GM18511 (cell line): ENCODE measurements around the gene TREML1.

Experiments
- ATAC-seq: cut with Tn5 transposase; IDR thresholded peaks from one replicate; pipeline ENCODE4 v1.9.1; 2021; ENCODE audit warnings: mild to moderate bottlenecking, moderate library complexity; ENCODE audit not compliant: unreplicated experiment

TREML1 gene

DNA sequence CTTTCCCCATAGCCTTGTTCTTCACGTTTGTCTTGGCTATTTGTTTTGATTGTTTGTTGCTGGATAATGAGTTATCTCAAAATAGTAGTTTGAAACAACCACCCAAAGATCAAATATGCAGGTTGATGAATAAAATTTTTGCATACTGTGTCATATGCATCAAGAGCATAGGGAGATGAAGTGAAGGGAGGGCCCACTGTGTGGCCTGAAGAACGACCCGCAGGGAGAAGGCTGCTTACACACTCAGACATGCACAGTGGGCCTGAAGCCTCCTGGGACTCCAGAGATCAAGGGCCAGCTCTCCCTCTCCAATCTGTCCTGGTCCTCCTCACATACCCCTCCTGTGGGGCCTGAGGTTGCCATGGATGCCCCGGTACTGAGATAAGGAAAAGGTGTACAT is 25.0 kb upstream of the TREML1 start:
- no peak for ATAC-seq

DNA sequence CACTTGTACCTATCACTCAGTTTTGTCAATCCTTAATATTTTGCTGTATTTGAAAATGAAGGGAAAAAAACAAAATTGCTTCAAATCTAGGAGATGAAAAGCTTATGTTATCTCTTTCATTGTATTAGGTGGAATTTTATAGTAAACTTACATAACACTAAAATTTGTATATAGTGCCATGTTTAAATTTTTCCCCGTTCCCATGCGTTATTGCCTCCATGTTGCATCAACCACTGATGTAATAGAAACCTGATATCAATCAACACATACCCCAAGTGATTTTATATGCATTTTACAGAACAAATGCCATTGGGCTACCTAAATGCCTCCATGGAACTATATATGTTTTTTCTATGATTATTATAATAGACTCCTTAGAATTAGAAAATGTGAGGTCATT is 23.5 kb upstream of the TREML1 start:
- ATAC-seq = no peak

DNA sequence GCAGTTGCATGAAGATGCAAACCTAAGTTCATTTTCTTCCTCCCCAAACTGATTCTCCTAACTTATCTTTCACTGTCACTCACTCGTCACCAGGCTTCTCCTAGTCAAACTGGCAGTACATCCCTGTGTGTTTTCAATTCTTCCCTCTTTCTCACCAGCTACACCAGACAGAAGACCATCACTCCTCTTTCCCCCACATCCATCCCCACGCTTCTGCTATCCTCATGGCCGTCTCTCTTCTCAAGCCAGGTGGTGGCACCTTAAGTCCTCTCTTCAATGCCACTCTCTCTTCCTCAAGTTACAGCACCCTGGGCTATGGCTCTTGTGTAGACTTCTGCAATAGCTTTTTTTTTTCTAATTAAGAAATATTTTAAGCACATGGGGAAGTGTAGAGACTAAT is 23.1 kb upstream of the TREML1 start:
- ATAC-seq = no peak

DNA sequence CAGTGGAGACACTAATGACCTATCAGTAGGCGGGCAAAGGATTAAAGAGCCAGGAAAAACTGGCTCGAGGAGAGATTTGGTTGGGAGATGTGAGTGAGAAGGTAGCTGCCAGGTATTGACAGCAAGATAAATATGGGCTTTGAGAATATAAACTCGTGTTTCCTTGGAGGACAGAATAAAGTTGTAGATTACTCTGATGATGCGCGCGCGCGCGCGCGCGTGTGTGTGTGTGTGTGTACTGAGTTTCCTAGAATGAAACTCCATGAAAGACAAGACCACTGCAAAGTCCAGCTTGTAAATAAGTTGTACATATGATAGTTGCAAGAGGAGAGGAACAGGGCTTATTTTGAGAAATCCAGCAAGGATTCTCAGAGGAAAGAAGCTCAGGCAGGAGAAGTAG is 22.0 kb upstream of the TREML1 start:
- ATAC-seq = no peak

DNA sequence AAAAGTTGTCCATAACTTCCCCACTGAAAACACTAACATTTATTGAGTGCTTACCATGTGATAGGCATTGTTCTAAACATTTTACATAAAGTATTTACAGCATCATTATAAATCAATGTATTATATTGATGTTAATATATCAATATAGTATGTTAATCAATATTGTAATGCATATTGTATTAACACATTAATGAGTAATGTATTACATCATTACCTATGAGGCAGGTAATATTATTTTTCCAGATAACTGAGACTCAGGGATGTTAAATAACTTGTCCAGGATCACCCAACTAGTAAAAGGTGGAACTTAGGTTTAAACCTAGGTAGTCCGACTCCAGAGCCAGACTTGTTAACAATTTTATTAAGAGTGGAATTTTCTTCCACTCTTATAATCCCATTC is 20.9 kb upstream of the TREML1 start:
- no peak for ATAC-seq

DNA sequence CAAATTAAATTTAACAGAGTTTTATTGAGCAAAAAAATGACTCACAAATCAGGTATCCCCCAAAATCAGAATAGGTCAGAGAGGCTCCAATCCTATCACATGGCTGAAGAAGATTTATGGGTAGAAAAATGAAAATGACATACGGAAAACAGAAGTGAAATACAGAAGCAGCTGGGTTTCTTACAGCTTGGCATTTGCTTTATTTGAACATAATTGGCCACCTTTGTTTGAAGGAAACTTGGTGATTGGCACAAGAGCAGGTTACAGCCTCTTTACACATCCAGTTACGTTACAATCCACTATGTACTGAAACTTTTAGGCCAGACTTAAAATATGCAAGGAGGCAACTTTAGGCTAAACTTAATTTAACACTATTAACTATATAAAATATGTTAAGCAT is 20.5 kb upstream of the TREML1 start:
- ATAC-seq = no peak

DNA sequence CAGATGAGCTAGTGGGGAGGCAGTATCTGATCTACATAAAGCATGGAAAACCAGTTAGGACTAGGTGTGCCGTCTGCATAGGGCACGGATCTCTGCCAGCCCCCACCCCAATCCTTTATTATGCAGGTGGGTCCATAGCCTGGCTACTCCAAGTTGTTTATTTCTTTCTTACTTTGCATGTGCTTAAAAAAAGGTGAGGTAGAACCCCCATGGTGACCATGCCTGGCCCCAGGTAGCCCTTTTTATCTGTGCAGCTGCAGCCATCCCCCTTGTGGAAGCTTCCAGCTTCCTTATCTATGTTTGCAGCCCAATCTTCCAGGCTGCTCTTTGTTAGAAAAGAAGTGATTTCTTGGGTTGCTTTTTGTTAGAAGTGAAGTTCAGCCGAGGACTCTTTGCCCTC is 17.8 kb upstream of the TREML1 start:
- no peak for ATAC-seq

DNA sequence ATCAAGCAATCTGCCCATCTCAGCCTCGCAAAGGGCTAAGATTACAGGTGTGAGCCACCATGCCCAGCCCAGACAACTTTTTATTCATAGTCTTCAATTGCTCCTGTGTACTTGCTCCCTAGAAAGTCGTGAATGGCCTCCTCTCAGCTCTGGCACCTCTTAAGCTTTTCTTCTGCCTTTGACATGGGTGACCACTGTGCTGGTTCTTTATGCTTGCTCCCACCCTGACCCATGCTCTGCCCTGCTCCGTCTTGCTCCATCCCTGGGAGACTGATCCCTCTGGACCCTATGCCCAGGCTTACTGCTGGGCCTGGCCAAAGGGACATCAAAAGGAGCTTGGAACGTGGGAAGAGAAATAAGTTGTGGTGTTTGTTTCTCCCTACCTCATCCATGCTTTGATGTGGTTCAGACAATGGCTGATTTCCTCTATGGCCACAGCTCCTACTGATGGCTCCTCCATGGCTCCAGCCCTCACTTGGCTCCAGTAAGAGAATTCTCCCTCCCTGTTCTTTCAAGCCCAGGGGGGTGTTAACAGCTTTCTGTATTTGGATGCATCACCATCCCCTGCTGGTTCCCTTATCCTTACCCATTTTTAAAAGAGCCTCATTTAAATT is 16.5 kb upstream of the TREML1 start:
- ATAC-seq = no peak

DNA sequence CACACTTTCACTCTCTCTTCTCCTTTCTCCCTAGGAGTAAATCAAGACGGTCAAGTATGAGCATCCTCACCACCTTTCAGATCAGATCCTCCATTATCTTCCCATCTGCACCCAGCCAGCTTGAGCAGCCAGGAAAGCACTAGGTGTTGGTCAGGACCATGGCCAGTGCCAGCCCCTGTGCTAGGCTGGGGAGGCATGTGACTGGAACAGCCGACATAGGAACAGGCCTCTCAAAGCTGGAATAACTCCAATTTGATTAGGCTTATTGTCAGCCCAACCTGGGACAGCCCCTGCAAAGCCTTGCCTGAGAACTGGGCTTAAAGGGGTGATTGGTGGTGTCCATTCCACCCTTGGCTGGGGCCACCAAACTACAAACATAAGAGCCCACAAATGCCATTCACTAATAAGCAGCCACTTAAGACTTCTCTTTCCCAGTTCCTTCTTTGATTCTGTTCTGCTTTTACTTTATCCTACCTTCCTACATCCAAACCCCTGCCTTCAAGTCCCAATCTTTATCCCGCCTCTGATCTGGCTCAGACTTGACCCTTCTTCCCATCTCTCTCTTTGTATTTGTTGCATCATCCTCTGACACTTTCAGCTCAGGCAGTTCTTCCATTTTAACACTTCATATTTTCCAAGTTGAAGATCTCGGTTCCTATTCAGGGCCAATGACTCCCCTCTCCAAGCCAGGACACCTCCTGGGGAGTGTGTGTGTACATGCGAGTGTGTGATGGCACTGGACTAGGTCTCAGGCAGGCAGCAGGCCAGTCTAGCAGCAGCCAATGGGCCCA is 13.2 kb upstream of the TREML1 start:
- no peak for ATAC-seq

DNA sequence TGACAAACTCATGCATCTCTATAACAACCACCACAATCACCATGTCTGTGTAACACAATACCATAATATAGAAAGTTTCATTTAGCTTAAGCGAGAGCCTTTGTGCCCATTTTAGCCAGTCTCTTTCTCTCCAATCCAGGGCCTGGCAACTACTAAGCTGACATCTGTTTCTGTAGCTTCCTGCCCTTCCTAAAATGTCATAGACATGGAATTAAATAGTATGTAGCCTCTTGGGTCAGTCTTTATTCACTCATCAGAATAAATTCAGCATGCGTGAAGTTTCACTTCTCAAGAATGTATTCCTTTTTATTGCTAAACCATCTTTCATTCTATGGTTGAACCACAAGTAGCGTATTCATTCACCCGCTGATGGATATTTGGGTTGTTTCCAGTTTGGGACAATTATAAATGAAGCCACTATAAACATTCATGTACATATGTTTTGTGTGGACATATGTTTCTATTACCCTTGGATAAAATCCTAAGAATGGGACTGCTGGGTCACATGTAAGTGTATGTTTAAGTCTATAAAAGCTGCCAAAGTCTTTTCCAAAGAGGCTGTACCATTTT is 10.5 kb upstream of the TREML1 start:
- ATAC-seq = no peak

DNA sequence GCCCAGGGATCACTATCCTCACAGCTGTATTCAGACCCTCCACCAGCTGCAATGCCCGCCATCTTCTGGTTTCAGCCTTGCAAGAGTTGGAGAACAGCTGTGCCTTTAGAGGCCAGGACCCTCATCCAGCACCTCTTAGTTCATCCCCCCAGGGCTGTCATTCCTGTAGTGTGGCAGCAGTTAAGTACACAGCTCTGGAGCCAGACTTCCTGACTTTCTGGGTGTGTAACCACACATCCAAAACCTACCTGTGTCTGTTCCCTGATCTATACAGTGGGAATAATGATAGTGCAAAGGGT is 9.2 kb upstream of the TREML1 start:
- no peak for ATAC-seq

DNA sequence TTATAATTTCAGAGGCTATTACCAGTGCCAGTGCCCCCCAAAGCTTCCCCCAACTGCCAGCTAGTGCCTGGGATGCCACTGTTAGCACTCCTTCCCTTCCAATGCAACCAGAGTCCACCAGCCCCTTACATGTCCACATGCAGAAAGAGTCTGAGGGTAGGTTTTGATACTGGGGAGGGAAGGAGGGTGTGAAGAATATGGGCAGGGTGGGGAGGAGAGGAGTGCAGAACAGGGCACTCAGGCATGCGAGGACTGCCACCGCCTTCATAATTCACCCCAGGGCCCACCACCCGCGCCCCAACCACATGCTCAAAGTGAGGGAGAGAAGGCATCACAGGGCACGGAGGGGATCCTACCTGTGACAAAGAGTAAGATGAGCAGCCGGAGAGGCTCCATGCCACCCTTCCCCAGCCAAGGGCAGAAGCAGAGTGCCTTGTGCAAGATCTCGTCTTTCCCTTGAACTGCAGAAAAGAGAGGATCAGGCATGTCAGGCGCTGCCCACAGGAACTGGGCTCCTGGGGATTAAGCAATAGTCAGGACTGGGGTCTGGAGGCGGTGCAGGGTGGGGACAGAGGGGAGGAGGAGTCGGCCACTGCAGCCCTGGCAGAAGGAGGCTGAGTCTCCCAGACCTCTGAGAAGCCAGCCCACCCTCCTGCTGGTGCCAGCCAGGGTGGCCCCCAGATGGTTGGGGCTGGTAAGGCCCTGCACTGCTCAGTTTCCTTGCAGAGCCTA is 8.7 kb upstream of the TREML1 start, which contains the start of gene TREM2:
TSS of gene TREM2 (minus strand) at position 430 of the 732 bp plus-strand sequence. CDS start at position 396, 34 bp downstream.
- ATAC-seq = no peak

DNA sequence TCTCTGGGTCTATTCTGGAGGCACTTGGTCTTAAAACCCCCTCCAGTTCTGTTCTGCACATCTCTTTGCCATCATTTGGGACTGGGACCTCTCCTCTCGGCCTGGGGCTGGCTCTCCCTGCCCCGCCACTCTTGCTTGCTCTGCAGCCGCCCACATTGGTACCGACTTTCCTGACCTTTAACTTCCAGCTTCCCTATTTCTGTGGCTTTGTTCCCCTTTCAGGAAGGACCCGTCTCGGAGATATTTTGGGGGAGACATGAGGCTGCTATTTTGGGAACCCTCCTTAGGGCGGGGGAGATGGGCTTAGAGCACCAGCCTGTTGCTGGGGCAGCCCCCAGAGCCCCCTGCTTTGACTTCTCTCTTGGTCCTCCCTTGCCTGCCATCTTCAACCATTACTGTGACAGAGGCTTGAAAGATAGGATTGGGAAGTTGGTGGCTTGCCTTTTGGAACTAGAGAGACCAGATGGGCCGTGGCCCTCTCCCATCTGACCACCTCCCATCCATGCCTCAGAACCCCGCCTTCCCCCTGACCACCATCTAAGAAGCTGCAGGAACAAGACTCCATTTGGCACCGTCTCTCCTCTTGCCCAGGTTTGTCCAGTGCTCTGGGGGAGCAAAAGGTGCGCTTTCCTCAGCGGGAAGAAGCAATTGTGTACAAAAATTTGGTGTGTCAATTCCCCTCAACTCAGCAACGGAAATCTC is 7.9 kb upstream of the TREML1 start:
- no peak for ATAC-seq

DNA sequence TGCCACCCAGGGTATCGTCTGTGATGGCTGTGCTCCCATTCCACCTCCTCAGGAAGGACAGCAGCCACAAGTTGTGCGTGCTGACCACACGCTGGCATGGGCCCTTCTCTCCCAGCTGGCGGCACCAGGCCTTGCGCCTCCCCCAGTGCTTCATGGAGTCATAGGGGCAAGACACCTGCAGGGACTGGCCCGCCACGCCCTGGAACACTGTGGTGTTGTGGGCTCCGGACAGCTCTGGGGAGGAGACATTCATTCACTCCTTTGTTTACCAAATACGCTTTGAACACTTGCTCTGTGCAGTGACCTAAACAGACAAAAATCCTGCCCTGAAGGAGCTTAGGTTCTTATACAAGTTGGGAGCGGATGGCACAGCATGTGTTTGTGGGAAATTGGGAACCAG is 7.2 kb upstream of the TREML1 start:
- no peak for ATAC-seq

DNA sequence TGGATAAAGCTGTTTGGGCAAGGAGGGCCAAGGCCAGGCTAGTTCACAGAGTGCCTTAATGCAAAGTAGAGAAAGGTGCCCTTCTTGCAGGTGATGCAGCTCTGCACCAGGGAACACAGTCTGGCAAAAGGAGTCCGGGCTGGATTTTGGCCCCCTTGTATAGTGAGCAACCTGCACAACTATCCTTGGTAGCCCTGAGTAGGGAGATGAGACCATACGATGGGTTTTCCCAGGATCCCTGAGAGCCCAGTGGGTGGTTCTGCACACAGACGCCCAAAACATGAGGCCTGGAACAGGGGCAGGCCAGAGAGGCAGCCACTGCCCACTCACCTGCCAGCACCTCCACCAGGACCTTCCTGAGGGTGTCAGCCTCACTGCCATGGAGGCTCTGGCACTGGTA is 6.8 kb upstream of the TREML1 start:
- ATAC-seq = no peak

DNA sequence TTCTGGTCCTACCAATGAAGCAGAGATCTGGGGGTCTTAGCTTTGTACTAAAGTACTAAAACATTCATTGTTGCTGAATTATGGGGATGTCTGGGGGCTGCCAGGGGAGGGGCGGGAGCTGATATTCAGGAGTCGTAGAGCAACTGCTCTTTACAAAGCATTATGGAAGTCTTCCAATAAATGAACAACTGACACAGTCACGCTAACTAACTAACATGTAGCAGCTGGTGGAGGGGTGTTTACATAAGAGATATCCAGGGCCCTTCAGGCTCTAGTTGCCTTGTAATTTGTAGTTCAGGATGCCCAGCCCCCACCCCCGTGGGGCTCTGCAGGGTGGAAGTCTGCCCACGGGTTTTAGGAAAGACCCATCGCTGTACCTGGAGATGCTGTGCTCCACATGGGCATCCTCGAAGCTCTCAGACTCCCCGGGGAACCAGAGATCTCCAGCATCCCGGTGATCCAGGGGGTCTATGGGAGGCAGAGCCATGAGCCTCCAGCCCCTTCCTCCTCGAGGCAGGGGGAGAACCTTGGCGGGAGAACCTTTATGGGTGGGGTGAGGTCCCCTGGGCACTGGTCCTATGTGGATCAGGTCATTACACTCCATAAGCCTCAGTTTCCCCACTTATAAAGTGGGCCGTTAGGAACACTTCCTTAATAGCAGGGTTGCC is 5.4 kb upstream of the TREML1 start:
- no peak for ATAC-seq

DNA sequence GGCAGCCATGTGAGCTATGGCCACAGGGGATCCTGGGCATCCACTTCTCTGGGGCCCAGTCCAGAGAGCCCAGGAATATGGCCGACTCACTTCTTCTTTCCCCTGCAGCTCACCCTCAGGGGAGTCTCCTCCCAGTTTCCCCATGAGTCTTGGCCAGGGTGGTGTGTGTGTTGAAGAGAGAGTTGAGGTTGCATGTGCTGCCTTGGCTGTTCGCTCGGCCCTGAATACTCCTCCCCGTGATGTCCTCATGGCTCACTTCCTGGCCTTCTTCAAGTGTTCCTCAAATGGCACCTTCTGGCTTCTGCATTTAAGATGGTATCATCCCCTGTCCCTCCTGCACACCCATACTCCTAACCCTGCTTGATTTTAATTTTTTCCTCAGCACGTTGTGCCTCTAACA is 3.2 kb upstream of the TREML1 start:
- no peak for ATAC-seq

DNA sequence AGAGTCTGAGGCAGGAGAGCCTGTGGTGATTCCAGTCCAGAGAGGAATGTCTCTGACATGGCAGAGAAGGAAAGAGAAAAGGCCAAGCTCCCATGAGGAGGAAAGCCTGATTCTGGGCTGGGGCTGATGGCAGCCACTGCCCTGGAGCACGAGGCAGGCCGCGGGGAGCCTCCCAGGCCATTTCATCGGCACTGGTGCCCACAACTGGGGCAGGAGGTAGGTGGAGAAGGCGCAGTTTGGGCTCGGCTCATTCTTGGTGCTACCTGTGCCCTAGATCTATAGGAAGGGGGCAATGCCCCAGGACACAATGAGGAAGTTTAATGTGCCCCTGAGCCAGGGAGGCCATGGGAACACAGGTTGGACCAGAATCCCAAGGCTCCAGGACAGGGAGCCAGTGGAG is 2.6 kb upstream of the TREML1 start:
- no peak for ATAC-seq

DNA sequence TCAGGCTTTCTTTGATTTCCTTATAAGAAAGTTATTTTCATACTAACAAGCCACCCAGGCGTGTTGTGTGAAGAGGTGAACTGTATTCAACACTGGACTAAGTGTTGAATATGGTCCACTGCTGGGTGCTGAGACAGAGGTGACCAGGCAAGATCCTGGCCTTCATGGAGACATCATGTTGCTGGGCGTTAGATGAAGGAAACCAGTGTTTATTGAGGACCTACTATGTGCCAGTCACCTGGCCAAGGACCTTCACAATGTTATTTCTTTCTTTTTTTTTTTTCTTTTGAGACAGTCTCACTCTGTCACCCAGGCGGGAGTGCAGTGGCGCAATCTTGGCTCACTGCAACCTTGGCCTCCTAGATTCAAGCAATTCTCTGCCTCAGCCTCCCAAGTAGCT is 1.9 kb upstream of the TREML1 start:
- no peak for ATAC-seq

DNA sequence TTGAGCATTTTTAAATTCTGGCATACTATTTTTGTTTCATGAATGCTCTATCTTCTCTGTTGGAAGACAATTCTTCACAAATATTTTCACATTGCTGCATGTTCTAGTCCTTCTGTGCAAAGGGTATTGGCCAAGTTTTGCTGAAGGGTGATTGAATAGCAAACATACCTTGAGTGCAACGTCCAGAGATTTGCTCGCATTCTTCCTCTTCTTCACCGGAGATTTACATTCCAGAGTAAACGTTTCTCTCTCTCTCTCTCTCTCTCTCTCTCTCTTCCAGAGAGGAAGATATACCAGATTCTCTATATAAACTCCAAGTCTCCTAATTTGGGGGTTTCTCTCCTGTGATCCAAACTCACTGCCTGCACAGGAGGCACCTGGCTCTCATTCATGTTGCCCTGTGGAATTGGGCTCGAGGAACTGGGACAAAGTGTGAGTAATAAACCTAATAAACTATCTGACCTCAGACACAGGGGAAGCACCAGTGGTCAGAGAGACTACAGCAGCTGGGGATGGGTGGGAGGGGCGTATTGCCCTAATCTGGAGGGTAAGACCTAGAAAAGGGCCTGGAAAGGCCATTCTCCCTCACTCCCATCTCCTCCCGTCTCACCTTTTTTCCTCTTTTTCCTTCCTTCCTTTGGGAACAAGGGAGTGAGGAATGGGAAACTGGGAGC is 1.1 kb upstream of the TREML1 start:
- no peak for ATAC-seq
